ENCODE measurements around the gene TTC31. TPM values are rescaled to one million over a fixed set of nuclear protein-coding genes. Genes with fewer than 3 reads are reported as not detected.
A peak's percentile ranks its signal among the peaks of the same experiment; 100 is the strongest.

TTC31 gene
- total RNA-seq, 1 donor from 2014 or later, result 27.5 TPM

DNA sequence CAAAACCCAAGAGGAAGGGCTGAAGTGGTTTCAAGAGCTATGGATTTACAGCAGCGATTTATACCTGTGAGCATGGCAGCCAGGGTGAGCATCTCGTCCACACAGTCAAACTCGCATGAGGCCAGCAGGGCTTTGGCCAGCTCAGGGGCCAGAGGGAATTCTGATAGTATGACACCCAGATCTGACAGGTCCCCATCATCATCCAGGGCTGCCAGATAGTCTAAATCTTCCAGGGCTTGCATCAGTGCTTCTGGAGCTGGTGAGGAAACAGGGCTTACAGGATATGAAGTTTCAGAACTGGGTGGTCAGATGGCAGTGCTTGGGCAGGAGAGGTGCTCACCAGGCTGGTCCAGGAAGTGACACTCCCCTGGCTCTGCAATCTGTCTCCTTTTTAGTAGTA, 39.6 kb downstream of the TTC31 start:
- Mint-ChIP-seq H3K9me3 (no peaks in the 10 kb centered on the region), H3K4me3 (no peak overlapping the region), H3K27ac (no peak overlapping the region), H3K27me3 (peaks cover 62% of the 10 kb centered on the region), H3K36me3 (peaks cover 16% of the 10 kb centered on the region), H3K4me1 (ENCODE audit: unreplicated experiment) (peaks cover 8% of the 10 kb centered on the region)
- DNase-seq (ENCODE audit: extremely low spot score, unreplicated experiment), result no peak
- TF ChIP-seq, protein P1, sequence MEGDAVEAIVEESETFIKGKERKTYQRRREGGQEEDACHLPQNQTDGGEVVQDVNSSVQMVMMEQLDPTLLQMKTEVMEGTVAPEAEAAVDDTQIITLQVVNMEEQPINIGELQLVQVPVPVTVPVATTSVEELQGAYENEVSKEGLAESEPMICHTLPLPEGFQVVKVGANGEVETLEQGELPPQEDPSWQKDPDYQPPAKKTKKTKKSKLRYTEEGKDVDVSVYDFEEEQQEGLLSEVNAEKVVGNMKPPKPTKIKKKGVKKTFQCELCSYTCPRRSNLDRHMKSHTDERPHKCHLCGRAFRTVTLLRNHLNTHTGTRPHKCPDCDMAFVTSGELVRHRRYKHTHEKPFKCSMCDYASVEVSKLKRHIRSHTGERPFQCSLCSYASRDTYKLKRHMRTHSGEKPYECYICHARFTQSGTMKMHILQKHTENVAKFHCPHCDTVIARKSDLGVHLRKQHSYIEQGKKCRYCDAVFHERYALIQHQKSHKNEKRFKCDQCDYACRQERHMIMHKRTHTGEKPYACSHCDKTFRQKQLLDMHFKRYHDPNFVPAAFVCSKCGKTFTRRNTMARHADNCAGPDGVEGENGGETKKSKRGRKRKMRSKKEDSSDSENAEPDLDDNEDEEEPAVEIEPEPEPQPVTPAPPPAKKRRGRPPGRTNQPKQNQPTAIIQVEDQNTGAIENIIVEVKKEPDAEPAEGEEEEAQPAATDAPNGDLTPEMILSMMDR (conservative IDR thresholded peaks at IDR 0.05), result no peak

DNA sequence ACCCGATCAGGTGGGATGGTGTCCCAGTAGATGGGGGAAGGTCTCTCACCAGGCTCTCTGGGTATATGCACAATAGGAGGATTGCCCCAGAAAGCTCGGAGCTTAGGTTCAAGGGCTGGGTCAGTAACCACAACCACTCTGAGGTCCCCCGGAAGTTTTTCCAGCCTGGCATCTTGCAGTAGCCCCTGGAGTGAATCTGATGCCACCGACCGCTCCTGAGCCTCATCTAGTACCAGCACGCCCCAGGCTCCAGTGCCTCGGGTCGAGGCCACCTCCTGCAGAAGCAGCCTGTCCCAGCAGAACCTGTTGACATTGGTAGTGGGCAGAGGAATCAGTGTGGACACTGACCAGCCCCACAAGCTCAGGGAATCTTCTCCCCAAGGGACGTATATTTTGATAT, 41.1 kb downstream of the TTC31 start:
- Mint-ChIP-seq H3K27me3 (peaks cover 47% of the 10 kb centered on the region), H3K9me3 (no peaks in the 10 kb centered on the region)
- DNase-seq (ENCODE audit: extremely low spot score, unreplicated experiment), result no peak

DNA sequence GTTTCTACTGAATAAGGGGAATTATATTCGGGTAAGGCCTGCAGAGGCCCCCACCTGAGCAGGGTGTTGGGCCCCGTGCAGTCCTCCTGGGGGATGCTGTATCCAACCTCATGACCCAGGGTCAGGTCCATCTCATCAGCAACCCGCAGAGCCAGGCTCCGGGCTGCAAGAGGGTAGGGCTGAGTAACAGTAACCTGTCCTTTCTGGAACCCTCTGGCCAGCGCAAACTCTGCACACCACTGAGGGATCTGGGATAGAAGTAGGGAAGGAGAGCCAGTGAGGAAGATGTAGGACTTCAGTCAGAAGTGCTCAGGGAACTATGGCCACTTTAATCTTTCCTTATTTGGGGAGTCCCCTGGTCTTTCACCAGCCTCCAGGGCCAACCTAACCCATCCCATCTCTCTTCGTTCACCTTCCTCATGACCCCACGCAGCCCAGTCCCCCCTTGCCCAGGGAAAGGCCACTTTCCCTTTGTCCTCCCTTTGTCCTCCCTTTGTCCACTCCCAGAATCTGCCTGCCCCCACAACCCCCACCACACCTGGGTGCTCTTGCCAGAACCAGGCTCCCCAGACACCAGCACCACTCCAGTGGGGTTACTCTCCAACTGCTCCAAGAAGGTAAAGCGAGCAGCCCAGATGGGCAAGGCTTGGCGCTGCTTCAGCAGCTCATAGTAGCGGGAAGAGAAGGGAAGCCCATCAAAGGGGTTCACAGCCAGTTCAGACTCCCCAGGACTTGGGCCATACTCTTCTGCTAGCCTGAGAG, 42.3 kb downstream of the TTC31 start:
- DNase-seq (ENCODE audit: extremely low spot score, unreplicated experiment), result no peak
- Mint-ChIP-seq H3K4me3 (no peak overlapping the region), H3K4me1 (ENCODE audit: unreplicated experiment) (peaks cover 14% of the 10 kb centered on the region), H3K36me3 (peaks cover 13% of the 10 kb centered on the region), H3K27ac (no peak overlapping the region), H3K9me3 (no peaks in the 10 kb centered on the region), H3K27me3 (peaks cover 36% of the 10 kb centered on the region)
- TF ChIP-seq, protein P1 (conservative IDR thresholded peaks at IDR 0.05), result no peak

More for the DNA sequence above, 41.1 kb downstream of the TTC31 start:
- peaks cover 13% of the 10 kb centered on the region for H3K36me3 Mint-ChIP-seq
- no peak overlapping the region for H3K27ac Mint-ChIP-seq
- H3K4me1 Mint-ChIP-seq (ENCODE audit: unreplicated experiment), result peaks cover 14% of the 10 kb centered on the region
- TF ChIP-seq, protein P1 (conservative IDR thresholded peaks at IDR 0.05), result no peak
- no peak overlapping the region for H3K4me3 Mint-ChIP-seq

DNA sequence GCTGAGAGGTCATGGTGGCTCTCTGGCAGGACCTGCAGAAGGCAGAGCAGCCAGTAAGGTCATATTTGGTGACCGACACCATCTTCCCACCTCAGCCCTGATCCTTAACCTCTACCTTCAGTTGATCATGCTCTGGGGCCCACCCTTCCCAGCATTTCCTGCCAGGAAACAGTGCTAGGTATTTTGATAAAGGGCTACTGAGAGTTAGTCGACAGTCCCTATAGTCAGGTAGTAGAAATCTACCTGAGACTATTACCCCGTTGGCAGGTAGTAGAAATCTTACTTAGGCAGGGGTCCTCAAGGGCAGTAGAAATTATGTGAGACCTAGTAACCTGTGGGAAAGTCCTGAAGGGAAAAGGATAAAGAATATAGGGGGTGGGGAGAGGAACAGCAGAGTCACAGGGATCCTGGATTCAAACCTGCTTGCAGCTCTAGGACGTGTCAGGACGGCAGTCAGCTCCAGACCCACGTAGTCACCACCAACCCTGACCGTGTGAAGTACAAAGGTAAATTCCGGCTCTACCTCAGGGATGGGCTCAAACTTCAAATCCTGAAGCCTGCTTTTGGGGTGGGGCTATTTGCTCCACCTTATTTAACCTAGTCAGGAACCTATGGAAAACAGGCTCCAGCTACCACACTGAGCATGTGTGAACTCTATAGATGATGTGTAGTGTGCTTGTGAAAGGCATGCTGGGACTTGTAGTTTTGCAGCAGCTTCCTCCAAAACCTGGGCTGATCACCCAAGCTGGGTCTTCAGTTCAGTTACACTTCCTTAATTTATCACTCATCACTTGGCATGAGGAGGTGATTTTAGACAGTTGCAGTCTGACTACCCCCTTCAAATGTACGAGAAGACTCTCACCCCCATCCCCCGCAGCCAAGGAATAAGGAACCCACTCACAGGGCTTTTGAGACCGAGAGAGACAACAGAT, 43.1 kb downstream of the TTC31 start, which contains the start of gene DQX1:
DQX1 (minus strand) TSS at position 515 of the 932 bp plus-strand sequence; CDS start at position 13, 502 bp downstream.
- H3K27ac Mint-ChIP-seq, result peak within 1 kb of the TSS; percentile 75
- H3K9me3 Mint-ChIP-seq, result no peaks in the 10 kb centered on the region
- peaks cover 13% of the 10 kb centered on the region for H3K36me3 Mint-ChIP-seq
- TF ChIP-seq, protein P1 (conservative IDR thresholded peaks at IDR 0.05), result no peak
- H3K4me3 Mint-ChIP-seq, result peak within 1 kb of the TSS; percentile 83
- H3K4me1 Mint-ChIP-seq (ENCODE audit: unreplicated experiment), result peaks cover 19% of the 10 kb centered on the region
- DNase-seq (ENCODE audit: extremely low spot score, unreplicated experiment), result no peak
- H3K27me3 Mint-ChIP-seq, result peaks cover 28% of the 10 kb centered on the region

DNA sequence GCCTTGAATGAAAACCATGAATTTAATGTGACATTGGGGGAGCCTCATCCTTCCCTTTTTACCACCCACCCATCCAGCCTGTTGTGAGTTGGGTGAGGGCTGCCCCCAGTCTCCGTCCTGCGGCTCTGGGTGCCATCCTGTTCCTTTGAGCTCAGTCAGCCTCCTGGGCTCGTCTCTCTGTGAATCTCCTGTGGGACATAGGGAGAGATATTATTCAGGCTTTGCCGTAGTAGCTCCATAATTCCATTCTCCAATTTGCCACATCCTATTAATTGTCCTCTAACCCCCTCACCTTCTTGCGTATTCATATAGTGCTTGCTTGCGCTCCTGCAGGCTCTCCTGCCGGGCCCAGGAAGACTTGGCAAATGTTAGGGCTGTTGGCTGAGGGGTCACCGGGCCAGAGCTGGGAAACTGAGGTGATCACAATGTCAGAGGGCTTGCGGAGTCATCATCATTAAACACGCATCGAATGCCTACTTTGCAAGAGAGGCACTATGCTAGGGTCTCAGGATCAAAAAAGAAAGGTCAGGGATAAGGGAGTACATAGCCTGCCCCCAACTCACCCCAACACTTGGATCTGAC, 43.9 kb downstream of the TTC31 start:
- Mint-ChIP-seq H3K9me3 (no peaks in the 10 kb centered on the region), H3K27ac (peak overlapping the region; percentile 75)
- DNase-seq (ENCODE audit: extremely low spot score, unreplicated experiment), result no peak

More for the DNA sequence above, 43.9 kb downstream of the TTC31 start:
- Mint-ChIP-seq H3K4me3 (peak overlapping the region; percentile 83), H3K27me3 (peaks cover 20% of the 10 kb centered on the region), H3K36me3 (peaks cover 13% of the 10 kb centered on the region), H3K4me1 (ENCODE audit: unreplicated experiment) (peaks cover 25% of the 10 kb centered on the region)
- TF ChIP-seq, protein P1 (conservative IDR thresholded peaks at IDR 0.05), result no peak
